Myocyte (in vitro differentiated cells): ENCODE results near the gene PTPRD. TPM values are rescaled to one million over a fixed set of nuclear protein-coding genes. Genes with fewer than 3 reads are reported as not detected.

Source experiments
- DNase-seq: peaks from one replicate; pipeline ENCODE4 v3.0.0-alpha.2; 2012; ENCODE audit warnings: low read depth
- total RNA-seq: library from RNA; depleted of rRNA; stranded (reverse); fragments of >200 nt; gene quantifications from 2 replicates; pipeline ENCODE4 v1.2.3, GENCODE V29; 2014

The PTPRD gene
- total RNA-seq, 1 donor from 2014 or later: not detected

DNA sequence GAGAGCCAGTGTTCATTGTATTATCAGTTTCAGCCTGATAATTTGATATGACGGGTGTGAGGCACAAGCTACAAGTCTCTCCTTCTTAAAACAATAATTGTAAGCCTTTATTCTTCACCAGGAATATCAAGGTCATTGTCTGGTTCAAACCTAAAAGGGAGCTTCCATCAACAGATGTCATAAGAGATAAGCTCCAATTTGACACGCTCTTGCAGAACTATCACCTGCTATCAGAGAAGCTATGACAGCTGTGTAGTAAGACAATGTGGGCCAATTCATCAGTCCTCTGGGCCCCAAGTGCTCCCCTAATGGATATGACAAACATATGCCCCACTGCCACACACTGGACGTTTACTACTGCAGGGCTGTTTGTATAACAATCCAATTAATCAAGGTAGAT lies 1803.1 kb downstream of the PTPRD start:
- no peak for DNase-seq

DNA sequence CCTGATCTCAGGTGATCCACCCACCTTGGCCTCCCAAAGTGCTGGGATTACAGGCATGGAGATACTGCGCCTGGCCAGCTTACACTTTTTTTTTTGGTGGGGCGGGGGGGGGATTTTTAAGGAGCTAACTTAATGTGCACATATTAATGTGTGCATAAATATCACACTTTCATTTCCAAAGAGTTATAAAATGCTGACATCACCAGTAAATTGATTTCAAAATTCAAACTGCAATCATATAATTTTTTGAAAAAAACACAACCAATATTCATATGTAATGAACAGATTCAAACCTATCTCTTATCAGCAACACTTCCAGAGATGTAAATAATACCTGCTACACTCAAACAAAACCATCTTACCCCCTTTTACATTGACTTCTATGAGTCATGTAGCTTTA lies 1806.7 kb downstream of the PTPRD start:
- no peak for DNase-seq

DNA sequence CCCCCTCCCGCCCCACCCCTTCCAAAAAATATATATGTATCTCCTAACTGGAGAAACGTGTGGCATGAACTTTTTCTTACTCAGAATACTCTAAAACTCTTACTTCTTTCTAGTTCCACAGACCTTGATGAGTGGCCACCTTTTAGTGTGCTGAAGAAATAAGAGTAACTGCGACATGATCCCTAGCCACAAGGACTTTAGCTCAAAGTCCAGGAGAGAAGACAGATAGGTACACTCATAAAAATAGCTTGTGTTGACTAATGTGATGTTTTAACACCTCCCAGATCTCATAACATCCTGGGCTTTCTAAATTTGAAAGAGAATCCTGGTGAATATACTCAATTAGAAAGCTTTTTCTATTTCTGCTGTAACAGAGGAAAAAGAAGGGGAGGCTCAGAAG lies 1808.2 kb downstream of the PTPRD start:
- DNase-seq: no peak

- no peak for DNase-seq
These were observed 1810.6 kb downstream of the PTPRD start for GRCh38 chr9:8802242-8802641.

DNA sequence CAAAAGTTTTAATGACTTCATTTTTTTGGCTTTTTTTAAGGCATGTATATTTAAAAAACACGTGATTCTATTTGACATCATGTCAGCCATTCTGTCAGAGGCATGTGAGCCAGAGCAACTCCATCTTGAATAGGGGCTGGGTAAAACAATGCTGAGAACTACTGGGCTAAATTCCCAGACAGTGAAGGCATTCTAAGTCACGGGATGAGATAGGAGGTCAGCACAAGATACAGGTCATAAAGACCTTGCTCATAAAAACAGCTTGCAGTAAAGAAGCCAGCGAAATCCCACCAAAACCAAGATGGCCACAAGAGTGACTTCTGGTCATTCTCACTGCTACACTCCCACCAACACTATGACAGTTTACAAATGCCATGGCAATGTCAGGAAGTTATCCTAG lies 1812.6 kb downstream of the PTPRD start:
- DNase-seq: no peak

- DNase-seq: no peak
These were observed 1813.2 kb downstream of the PTPRD start for GRCh38 chr9:8799615-8800014.

DNA sequence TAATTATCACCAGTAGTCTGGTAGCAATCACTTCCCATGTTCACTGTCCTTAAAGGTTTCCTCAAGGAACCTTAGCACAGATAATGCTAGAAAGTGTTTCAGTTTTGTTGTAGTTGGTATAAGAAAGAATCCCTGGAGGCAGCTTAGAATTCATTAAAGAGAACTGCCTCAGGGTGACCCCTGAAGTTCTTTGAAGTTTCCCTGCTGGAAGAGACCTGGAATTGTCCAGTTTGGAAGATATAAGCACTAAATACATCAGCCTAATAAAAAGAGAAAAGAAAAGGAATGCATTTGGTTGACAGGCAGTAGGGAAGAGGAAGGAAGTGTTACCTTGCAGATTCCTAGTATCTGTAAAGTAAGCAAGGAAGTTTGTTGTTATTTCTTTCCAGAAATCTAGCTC lies 1813.6 kb downstream of the PTPRD start:
- DNase-seq: no peak

DNA sequence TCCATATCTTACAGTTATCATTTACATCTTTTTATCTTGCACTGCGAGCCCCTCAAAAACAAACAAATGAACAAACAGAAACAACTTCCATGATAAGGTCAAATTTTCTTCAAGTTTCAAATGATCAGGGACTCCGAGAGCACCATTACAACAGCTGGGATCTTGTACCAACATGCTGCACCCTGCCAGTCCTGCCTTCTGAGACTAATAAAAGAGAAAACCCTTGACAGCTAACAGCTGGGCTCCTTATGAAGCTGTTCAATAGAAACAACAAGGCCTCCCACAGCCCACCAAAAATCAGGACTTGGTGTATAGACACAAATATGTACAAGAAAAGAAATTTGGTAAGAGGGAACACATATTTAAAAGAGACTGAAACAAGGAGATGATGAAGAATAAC lies 1828.0 kb downstream of the PTPRD start:
- DNase-seq: no peak

- DNase-seq: no peak
These were observed 1828.9 kb downstream of the PTPRD start for GRCh38 chr9:8783941-8784340.

- no peak for DNase-seq
These were observed 1830.6 kb downstream of the PTPRD start for GRCh38 chr9:8782237-8782636.

- no peak for DNase-seq
These were observed 1831.3 kb downstream of the PTPRD start for GRCh38 chr9:8781458-8781857.

GRCh38 chr9:8780386-8780785 lies 1832.4 kb downstream of the PTPRD start:
- DNase-seq: no peak

DNA sequence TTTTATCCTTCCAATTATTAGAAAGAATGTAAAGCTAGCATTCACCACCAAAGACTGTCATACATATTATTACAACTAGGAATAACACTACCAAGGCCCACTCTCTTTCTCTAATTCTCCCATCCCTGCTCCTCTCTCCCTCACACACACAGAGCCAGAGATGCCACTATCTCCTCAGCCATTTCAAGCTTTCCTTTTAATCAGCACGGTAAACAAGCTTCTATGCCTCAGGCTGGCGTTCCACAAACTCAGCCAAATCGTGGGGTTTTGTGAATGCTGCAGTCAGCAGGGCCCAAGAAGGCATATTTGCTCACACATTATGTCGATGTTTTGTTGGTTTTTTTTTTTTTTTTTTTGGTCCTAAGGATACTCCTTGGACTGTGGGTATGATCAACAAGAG lies 1833.3 kb downstream of the PTPRD start:
- no peak for DNase-seq

DNA sequence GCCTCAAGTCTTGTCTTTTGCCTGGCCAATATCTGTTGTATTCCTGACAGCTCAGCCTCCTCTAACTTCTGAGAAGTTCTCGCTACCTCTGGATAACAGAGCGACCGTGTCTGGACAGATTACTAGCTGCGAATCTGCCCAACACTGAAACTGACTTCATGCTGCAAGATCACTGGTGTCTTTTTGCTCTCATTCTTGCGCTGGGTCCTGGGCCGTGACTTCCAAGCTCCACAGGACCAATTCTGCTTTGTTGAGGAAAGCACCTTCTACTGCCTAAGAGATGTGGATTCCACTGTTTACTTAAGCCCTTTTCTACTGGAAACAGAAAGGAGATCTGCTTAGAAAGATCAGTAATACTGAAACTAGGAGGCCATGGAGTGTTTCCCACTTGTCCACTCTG lies 1834.4 kb downstream of the PTPRD start:
- no peak for DNase-seq

DNA sequence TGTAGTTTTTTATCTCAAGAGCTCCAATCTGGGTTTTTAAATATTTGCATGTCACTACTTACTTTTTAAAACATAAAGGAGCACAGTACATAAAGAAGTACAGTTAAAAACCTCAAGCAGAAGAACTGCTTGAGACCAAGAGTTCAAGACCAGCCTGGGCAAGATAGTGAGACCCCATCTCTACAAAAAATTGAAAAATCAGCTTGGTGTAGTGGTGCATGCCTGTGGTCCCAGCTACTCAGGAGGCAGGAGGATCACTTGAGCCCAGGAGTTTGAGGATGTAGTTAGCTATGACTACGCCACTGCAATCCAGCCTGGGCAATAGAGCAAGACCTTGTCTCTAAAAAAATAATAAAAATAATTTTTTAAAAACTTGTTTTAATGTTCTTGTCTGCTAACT lies 1840.5 kb downstream of the PTPRD start:
- DNase-seq: no peak

DNA sequence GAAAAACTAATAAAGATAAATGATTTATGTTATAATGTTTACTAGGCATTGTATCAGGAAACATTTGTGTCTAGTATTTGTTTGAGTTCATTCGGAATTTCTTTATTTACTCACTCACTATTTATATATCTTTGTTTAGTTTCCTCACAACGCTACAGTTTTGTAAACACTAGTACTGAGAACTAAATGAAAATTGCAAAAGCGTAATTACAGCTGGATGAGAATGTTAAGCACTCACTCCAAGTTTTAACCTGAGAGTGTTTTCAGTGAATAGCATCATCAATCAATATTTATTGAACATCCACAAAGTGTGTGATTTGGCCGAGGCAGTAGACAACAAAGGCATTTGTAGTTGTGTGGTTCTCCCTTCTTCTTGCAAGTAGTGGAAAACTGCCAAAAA lies 1843.6 kb downstream of the PTPRD start:
- DNase-seq: no peak

DNA sequence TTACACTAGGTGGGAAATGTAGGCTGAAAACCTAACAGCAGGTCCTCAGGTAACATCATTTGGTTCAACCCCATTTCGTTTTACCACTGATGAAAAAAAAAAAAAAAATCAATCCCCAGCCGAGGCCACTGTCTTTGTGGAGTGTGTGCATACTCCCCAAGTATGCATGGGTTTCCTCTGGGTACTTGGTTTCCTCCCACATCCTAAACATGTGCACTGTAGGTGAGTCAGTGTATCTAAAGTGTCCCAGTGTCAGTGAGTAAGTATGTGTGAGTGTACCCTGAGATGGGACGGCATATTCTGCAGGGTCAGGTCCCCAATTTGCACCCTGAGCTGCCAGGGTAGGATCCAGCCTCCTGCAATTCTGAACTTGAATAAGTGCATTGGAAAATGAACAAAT lies 1846.7 kb downstream of the PTPRD start:
- no peak for DNase-seq

- no peak for DNase-seq
These were observed 1848.8 kb downstream of the PTPRD start for GRCh38 chr9:8764051-8764450.

- no peak for DNase-seq
These were observed 1850.2 kb downstream of the PTPRD start for GRCh38 chr9:8762479-8763085.

DNA sequence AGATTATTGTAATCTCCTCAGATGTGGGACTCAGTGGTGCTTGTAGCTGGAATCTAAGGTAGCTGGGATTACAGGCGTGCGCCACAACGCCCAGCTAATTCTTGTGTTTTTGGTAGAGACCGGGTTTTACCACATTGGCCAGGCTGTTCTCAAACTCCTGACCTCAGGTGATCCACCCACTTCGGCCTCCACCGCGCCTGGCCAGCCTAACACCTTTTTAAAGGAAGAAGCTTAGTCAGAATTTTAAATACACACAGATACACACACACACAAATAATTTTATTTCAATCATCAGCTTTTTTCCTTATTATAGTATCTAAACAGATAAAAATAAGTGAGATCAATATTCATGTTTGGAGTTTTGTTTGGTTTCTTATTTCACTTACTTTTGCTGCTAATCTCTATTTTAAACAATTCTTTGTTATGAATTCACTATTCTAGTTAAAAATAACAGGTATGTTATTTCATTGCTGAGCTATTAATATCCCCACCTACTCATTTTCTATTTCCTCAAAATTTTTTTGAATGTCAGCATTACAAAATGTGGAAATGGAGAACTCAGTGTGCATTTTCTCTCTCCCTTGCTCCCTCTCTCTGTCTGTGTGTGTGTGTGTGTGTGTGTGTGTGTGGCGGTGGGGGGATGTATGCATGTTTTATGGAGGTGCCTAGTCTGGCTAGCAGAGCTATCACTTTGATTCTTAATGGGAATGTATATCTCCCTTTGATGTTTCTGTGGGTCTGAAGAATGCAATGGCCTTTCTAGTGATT lies 1852.6 kb downstream of the PTPRD start:
- no peak for DNase-seq

GRCh38 chr9:8757881-8758280 lies 1854.9 kb downstream of the PTPRD start:
- no peak for DNase-seq

DNA sequence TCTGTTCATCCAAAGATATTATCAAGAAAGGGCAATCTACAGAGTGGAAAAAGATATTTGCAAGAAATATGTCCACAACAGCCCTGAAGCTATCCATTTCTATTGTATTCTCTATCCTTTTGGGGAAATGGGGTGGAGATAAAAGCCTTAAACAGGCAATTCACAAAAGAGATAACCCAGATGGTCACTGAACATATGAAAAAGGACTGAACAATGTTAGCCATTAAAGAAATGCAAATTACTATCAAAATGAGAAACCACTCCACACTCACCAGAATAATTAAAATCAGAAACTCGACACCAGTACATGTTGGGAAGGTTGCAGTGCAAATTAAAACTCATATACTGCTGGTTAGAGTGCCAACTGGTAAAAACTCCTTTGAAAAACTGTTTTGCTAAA lies 1858.1 kb downstream of the PTPRD start:
- no peak for DNase-seq

DNA sequence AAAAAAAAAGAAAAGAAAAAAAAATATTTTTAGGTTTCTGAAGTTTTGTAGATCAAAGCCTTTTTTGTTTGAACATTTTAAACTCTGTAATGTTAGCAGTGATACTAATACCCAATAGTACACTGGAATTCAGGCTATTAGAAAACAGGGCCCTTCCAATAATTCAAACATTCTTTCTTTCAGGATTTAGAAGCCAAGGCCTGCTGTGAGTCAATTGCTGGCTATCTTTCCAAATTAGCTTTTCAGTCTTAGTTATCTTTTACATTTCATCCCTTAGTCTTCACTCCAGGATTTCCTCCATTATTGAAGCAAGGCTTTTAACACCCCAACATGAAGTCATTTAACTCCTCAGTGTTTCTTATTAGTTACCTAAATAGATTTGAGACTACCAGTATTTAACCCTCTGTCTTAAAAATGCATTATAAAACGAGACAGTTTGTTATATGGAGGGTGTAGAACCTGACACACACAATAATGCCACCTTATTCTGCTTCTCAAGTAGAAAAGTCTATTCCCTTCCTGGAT lies 1861.3 kb downstream of the PTPRD start:
- DNase-seq: no peak
